ENCODE measurements around the gene NYNRIN. TPM values are rescaled to one million over a fixed set of nuclear protein-coding genes. Genes with fewer than 3 reads are reported as not detected.

Gene NYNRIN
- total and polyA plus RNA-seq, 2 of the 8 experiments (the other 6 are each of a cell fraction or from before 2014, with no cell fraction given): 15.2 to 18.3 TPM

DNA sequence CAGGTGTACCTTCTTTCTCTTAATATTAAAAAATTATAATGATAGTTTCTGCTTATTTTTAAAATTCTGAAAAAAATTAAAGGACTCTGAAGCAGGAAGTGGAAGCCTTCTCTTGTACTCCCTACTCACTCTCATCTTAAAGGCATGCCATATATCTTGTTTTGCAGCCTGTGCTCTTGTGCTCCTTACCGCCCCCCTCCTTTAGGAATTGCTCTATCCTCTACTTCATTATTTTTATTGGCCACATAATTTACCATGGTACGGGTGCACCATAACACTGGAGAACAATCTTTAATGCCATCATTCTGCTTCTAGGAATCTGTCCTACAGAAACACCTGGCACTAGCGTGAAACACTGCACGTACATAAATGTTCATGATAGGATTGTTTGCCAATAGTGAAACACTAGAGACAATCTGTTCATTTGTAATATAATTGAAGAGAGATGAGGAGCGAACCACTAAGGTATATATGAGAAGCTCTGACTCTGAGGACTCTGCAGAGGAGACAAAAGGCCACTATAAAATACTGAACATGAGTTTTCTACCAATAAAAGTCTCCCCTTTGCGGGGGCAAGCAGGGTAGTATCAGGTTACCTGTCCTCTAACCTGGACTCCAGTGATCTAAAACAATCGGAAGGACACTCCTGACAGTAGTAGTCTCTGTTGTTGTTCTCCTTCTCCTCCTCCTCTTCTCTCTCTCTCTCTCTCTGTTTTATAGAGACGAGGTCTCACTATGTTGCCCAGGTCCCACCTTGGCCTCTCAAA lies 6.3 kb upstream of the NYNRIN start:
- no peak overlapping the region for H3K4me3 ChIP-seq (ENCODE audit: extremely low read depth in 1 of 4, insufficient read depth in 2 of 4, low read depth in 3 of 4, low read length in 4 of 4)
- no peak overlapping the region for H2BK15ac ChIP-seq (ENCODE audit: low read length)
- no peak overlapping the region for H3K4ac ChIP-seq (replicated peaks; ENCODE audit: insufficient read length, low read depth, low read length)
- WGBS, 2 experiments (ENCODE audit: extremely low coverage in 1 of 2, insufficient coverage in 1 of 2, insufficient read length in 1 of 2, insufficient replicate concordance in 2 of 2, low coverage in 1 of 2, low lambda C conversion rate in 2 of 2, missing lambda C conversion rate in 1 of 2): 63% methylated on average over 8 of the region's 8 CpGs; no CpG with 5 or more reads in 1 of the 2 experiments
- H3K9me3 ChIP-seq (ENCODE audit: insufficient read depth in 2 of 2, low read depth in 1 of 2, low read length in 1 of 2): no peaks in the 10 kb centered on the region
- no peaks in the 10 kb centered on the region for H3K36me3 ChIP-seq (ENCODE audit: control insufficient read depth in 2 of 4, insufficient read depth in 4 of 4, low read length in 3 of 4)
- no peaks in the 10 kb centered on the region for H3K79me1 ChIP-seq (ENCODE audit: low read depth, low read length)
- H2BK120ac ChIP-seq (replicated peaks; ENCODE audit: low read depth, low read length): no peak overlapping the region
- no peaks in the 10 kb centered on the region for H3K79me2 ChIP-seq (ENCODE audit: control insufficient read depth in 1 of 2, insufficient read depth in 2 of 2, low read length in 2 of 2)
- no peaks in the 10 kb centered on the region for H4K20me1 ChIP-seq (replicated peaks in 1 of 2; ENCODE audit: control insufficient read depth in 1 of 2, insufficient read depth in 2 of 2, low read length in 2 of 2)
- no peak overlapping the region; a peak in 1 of 4 replicates for H3K4me2 ChIP-seq (ENCODE audit: insufficient read depth in 1 of 2, low read depth in 2 of 2, low read length in 2 of 2)
- H3K14ac ChIP-seq (ENCODE audit: insufficient read length): no peak overlapping the region
- H3K23me2 ChIP-seq (ENCODE audit: low read depth, low read length): no peaks in the 10 kb centered on the region
- H4K5ac ChIP-seq (ENCODE audit: insufficient read length, low read depth, low read length): no peak overlapping the region
- H2BK20ac ChIP-seq (ENCODE audit: low read length): 0 out of 2 replicates have a peak overlapping the region, but pooled peaks have one; percentile 26
- H4K91ac ChIP-seq (replicated peaks; ENCODE audit: insufficient read length, low read length): no peak overlapping the region
- H2BK12ac ChIP-seq (ENCODE audit: low read depth, low read length): 0 out of 2 replicates have a peak overlapping the region, but pooled peaks have one; percentile 19
- no peak overlapping the region for H3K18ac ChIP-seq (ENCODE audit: extremely low read depth, low read length)
- H4K8ac ChIP-seq (ENCODE audit: extremely low read depth, insufficient read depth, low read length): no peak overlapping the region
- no peak overlapping the region for H2BK5ac ChIP-seq (ENCODE audit: low read depth, low read length)
- H3K56ac ChIP-seq (replicated peaks; ENCODE audit: insufficient read length, low read depth, low read length): no peak overlapping the region
- ChIA-PET POLR2A (ENCODE audit: partially characterized antibody) (interaction anchor here (0.7 to 4.7 kb wide), 3 partner anchors 14 to 23 kb away, joined by 3 to 27 read pairs (median 4); no protein-coding TSS in a partner anchor), CTCF (ENCODE audit: partially characterized antibody) (interaction anchor here (1.0 to 5.4 kb wide), 6 partner anchors 14 to 44 kb away, joined by 3 to 40 read pairs (median 4); no protein-coding TSS in a partner anchor)
- no peak overlapping the region for H2AK5ac ChIP-seq (ENCODE audit: low read depth, low read length)
- no peak overlapping the region for H3K9ac ChIP-seq (replicated peaks in 1 of 4; ENCODE audit: extremely low read depth in 1 of 4, low read depth in 3 of 4, low read length in 3 of 4)
- peaks cover 0 to 3% (median 1%) of the 10 kb centered on the region in 4 experiments; a peak in 2 of 7 replicates for H3K27me3 ChIP-seq (replicated peaks in 1 of 4; ENCODE audit: control insufficient read depth in 3 of 4, extremely low read depth in 1 of 4, insufficient read depth in 3 of 4, low read length in 3 of 4)
- H3K27ac ChIP-seq (ENCODE audit: low read depth, low read length): no peak overlapping the region
- H2AFZ ChIP-seq (ENCODE audit: low read length): no peak overlapping the region
- TF ChIP-seq FOSL1 (IDR thresholded peaks at IDR 0.05; ENCODE audit: insufficient read depth, low read depth, low read length) (no peak), CTCF (IDR thresholded peaks at IDR 0.05; ENCODE audit: control extremely low read depth in 1 of 3, insufficient read depth in 1 of 3, low read depth in 1 of 3, low read length in 3 of 3) (peak in 1 of 3 experiments; percentile 26; a peak in 1 of 4 replicates)
- DNase-seq (ENCODE audit: low read depth in 1 of 2, low spot score in 2 of 2) (no peak), FAIRE-seq (no peak)
- no peak overlapping the region for H3K23ac ChIP-seq (ENCODE audit: insufficient read length)
- H3K4me1 ChIP-seq (replicated peaks in 1 of 4; ENCODE audit: control insufficient read depth in 3 of 4, insufficient read depth in 4 of 4, low read length in 3 of 4): peaks cover 0 to 5% (median 0%) of the 10 kb centered on the region in 4 experiments; a peak in 2 of 7 replicates

All from H1 (cell line).